ENCODE data around the gene CPNE5.
A peak's percentile ranks its signal among the peaks of the same experiment; 100 is the strongest.

CPNE5 gene

DNA sequence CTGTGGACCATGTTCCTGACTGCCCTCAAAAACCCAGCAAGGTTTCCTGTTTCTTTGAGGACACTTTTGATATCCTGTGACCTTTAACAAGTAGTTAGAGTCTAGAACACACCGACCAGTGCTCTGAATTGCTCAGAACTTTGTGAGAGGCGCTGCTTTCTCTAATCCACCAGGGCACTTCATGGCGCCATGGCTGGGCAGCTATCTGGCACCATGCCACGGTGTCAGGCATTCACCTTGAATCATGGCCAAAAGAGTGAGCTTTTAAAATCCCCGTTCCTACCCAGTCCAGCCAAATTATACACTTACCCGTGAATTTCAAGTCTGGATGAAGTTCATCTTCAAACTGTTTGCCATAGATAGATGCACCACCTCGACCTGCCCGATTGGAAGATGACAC is 17.0 kb upstream of the CPNE5 start:
- no peak for DNase-seq

DNA sequence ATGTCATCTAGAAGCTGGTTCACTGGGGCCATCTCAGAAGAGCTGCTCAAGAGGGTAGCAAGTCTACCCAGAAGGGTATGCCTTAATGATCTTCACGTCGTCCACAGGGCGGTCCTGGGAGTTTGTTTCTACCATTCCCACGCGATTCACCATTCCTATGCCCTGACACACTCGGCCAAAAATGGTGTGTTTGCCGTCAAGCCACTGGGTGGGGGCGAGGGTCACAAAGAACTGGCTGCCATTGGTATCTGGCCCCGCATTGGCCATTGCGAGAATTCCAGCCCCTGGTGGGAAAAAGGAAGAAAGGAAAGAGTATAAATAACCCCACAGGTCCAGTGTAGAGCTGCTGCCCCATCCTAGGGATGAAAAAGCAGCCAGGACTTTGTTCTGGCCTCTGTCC is 16.5 kb upstream of the CPNE5 start:
- DNase-seq: no peak

DNA sequence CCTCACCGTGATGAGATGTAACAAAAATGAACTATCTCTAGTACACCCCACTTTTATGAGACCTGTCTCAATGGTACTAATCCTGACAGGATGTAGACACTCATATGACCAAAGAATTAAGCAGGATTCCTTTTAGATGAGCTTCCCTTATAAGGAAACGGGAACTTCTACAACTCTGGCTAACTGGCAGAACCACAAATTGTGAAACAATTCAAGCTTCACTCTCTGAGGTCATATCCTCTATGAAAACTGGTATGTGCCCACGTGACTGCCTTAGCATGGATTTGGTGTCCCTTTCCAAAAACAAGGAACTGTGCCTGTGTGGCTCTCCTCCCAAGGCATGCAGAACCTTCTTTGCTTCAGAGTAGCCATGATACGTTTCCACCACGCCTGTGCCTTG is 14.1 kb upstream of the CPNE5 start:
- DNase-seq: peak; percentile 100

DNA sequence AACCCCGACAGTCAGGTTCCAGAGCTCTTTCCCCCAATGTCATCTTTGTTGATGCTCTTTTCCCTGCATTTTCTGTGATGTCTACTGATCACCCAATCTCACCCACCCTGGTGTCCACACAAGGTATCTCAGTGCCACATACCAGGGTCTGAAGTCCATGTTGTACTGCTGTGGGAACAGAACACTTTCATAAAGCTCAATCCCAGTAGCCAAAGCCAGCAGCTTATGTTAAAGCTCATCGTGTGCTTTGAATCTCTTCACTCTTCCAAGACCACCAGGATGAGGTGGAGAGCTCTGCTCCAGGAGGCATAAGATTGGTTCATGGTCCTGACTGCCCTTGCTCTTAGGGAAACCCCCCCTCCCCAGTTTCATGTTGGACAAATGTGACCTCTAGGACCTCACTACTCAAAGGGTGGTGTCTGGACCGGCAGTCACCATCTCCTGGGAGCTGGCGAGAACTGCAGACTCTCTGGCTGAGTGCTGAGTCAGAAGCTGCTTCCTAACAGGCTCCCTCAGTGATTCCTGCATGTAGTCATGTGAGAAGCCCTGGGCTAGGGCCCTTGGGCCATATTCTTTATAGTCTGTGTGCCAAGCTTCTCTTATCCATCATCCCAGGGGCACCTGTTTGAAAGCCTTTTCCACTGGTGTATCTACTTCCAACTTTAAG is 13.4 kb upstream of the CPNE5 start:
- DNase-seq: peak; percentile 26

DNA sequence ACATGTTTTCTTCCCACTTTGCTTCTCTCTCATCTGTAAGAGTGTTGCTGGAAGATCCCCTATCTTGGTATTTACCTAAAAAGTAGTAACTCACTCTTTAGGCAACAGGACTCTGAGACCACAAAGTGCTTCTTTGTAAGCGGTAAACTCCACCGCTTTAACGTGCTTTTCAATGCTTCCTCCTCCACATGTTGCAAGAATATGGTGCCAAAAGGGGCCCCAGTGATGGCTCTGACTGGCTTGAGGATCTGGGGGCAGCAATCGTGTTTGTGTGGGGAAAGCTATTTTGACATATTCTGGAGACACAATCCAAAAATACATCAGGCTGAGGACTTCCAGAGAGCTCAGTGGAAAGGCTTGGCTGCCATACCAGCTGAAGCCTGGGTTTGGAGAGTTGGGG is 12.4 kb upstream of the CPNE5 start:
- DNase-seq: peak; percentile 80

DNA sequence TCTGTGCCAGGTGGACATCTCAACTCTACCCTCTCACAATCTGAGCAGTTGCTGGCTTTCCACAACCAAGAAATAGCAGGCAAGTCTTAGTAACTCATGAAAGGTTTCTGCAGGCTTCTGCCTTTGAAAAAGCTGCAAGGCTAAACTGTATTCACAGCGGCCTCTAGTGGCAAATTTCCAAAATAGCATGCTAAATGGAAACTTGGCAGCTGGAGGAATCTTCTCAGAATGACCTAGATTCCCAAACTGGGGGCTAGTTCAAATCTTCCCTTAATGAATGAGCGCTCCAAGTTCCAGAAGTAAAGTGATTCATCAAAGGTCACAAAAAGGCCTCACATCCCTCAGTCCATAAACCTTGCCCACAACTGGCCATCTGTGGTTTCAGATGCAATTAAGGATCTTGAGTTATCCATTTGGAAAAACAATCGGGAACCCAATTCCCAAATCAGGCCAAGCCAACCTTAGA is 11.9 kb upstream of the CPNE5 start:
- peak; percentile 65 for DNase-seq

DNA sequence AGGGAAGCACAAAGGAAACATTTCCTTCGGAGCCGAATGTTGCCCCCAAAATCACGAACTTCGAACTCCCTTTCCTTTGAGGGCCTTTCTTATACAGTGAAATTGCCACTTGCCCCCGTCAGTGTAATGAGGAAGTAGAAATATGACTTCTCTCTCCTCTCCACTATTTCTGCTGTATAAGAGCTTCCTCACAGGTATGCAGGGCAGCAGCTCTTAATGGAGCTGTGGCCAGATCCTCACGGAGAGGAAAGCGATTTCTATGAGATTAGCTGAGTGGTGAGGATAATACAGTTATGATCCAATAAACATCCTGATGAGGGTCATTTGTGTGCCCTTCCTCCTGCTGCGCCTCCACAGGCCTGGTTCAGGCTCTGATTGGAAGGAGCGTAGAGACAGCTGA is 10.8 kb upstream of the CPNE5 start:
- no peak for DNase-seq

DNA sequence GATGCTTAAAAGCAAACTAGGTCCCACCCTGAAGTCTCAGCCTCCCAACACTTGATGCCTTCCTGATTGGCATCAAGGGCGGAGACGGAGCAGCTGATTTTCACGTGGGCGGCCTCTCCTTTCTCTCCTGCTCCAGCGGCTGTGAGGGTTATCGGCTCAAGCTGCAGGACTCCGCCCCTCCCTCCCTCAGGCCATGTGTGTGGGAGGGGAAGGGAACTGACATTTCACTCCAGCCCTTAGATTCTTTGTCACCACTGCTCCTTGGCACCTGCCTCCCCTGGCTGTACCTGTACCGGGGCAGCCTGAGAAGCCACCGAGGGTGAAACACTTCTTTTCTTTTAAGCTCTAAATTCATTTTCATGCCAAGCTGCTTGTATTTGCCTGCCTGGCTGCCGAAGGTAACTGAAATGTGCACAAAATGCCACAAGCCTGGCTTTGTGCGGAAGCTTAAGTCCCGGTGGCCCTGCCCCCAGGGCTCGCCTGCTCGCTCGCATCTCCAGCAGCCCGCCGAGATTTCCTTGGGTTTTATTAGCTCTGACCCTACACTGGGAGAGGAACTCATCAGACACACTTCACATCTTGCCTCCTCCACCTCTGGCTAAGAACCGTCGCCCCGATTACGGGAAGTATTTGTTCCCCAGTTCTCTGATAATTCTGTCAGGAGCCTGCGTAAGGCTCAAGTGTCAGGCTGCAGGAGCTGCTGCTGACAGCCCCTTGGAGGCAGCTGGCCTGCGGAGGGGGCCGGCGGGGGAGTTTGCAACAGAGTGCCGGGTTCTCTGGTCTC is 9.6 kb upstream of the CPNE5 start:
- DNase-seq: no peak

DNA sequence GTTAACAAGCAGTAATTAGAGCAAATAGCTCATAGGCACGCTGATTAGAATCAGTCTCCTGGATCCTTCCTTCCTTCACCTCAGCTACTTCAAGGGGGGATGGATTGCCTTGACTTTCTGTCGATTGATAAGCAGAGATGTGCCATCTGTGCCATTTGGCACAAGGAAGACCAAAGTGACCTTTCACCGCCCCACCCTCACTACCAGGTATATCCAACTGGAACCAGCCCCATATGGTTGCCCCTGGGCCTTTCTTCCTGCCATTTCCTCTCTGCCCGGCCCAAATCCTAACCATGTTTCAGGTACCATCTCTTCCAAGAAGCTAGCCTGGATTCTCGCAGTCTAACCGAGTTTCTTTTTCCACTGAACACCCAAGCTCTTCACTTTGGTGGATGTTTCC is 8.7 kb upstream of the CPNE5 start:
- DNase-seq: no peak

DNA sequence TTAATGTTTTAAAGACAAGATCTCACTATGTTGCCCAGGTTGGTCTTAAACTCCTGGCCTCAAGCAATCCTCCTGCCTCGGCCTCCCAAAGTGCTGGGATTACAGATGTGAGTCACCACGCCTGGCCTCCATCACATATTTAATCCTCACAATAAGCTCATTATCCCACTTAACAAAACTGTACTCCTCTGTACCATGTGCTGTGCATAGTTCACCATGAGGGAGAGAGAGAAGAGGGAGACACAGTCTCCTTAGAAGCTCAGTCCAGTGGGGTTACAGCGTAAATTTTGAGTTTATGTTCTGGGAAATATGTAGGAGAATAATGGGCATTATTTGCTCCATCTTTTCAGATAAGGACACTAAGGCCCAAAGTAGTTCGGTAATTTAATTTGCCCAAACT is 7.9 kb upstream of the CPNE5 start:
- DNase-seq: no peak

DNA sequence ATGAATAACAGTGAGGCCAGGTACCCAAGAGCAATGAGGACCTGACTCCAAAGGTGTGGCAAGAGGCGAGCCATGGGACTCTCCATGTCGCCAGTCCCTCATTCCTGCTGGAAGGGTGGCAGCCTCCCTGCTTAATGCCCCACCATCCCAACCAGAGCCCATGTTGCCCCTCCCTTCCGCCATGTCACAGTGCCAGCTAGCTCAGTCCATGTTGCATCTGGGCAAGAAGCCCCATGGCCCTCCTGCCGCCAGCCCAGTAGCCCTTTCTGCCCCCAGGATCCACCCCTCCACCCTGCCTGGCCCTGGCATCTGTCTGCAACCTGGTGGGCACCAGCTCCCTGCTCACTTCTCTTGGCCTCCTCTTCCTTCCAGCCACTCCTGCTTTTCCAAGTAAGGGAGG is 6.0 kb upstream of the CPNE5 start:
- no peak for DNase-seq

DNA sequence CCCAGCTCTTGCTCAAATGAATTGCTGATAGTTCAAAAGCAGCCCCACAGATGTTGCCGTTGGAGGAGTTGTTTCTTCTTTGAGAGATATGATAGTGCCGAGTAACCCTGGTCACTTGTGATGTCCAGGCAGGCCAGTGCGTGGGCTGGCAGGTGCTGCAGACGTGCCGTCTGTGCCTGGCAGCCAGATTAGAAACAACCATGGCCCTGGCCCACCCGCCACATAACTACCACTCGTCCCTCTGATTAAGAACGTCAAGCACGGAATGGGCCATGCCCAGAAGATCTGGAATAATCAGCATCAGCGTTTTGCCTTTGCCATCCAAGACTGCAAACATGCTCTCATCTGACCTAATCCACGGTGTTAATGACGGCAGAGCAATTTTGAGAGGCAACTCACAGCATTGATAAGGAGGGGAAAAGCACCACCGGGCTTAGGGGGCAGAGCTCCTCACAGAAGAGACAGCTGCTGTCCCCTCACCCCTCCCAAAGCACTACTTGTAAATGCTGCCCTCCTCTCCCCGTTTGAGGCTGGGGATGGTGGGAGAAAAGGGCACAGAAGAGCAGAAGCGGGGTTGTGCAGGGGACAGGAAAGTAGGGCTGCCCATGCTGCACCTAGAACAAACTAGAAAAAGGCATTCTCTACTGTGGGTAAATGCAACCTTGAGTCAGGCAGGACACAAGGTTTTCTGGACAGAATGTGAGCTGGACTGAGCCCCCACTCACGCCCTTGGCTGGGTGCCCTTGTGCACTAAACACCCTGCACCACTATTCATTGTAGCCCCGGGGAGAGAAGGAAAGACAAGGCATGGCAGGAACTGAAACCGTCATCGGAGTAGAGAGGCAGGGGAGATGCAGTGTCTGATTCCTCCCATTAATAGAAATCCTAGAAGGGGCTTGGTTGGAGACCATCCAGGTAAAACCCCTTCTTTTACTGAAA is 5.3 kb upstream of the CPNE5 start:
- DNase-seq: peak; percentile 32

DNA sequence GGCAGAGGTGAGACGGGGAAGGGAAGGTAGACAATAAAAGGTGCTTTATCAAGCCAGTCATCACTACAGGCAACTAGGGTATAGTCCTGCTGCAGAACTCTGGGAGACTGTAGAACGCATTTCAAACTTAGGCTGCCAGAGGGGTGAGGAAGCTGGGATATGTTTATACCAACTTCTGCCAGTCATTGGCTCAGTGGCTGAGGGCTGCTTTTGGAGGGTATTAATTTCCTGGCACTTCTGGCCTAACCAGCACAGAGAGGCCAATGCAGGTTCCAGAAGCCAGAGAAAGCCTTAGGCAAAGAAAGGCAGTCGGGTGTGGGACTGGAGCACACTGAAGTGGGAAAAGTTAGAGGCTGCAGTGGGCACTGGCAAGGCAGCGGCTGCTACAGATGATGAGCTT is 3.9 kb upstream of the CPNE5 start:
- no peak for DNase-seq

DNA sequence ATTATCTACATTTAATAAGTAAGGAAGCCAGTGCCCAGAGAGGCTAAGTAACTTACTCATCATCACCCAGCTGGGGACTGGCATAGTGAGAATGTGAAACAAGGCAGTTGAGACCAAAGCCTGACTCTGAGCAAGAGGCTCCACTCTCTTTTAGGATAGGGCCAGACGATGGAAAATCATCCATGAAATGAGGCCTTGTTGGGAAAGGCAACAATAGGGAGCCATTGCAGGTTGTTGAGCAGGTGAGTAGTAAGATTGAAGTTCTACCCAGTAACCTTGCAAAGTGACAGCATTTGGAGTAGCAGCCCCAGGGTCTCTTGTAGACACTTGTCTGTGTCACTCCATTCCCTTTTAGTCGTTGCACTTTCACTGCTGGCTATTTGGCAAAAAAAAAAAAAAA is 2.5 kb upstream of the CPNE5 start:
- peak; percentile 24 for DNase-seq

DNA sequence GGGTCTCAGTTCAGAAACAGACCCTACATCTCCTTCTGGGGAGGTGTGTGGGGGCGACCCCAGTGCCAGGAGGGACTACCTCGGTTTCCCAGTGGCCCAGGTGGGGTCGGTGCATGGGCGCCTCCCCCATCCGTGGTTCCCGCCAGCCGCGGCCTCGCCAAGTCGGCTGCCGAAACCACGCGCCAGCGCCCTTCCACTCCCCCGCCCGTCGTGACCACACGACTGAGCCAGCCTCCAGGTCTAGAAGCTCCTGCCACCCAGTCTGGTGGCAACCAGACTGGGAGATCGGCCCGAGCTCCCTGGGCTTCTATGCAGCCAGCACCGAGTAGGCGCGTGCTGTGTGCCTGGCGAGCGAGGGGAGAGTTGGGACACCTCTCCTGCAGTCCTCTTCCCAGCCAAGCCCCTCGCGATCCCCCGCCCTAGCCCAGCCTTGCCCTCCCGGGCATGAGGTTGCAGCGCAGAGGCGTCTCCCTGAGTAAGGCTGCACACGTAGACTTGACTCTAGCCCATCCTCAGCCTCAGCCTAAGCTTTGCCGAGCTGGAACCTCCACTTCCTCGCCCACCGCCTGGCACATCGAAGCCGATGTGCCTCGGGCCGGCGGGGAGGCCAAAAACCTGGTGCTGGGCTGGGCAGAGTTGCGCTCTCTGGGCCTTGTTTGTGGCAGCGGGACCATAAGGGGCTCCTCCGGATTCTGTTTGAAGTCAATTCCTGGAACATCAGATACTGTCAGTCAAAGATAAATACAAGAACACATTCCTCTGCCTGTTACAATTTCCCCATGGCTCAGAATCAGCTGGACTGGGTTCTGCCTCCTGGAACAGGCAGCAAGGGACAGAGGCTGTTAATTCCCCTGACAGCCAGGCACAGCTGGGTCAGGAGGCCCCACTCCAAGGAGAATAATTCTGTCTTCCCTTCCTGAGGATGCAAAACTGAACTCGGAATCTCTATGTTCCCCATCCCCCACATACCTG is 1.5 kb upstream of the CPNE5 start:
- DNase-seq: peak; percentile 36

DNA sequence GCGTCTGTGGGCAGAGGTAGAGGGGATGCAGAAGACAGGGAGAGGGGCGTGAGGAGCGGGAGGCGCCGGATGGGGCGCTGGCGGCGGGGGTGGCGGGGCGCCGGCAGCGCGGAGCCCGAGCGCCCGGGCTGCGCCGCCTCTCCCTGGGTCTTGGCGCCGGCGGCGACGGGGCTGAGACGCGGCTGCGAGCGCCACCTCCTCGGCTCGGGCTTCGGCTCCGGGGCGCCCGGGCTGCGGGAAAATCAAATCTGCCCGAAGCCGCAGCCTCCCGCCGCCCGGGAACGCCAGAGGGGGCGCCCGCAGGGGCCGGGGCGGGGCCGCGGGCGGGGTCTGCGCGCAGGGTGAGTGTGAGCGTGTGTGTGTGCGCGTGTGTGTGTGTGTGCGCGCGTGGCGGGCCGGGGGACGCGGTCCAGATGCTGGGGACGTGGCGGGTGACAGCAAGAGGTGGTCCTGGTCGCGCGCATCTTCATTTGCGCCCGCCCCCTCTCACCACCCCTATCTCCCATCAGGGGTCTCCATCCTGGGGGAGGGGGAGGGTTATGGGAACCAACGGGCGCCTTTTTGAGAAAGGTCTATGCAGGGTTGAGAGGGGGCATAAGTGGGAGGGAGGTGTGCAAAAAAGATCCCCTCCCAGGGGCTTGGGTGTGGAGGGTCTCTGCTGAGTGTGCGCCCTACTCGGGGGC is 646 bp upstream of the CPNE5 start:
- no peak for DNase-seq

DNA sequence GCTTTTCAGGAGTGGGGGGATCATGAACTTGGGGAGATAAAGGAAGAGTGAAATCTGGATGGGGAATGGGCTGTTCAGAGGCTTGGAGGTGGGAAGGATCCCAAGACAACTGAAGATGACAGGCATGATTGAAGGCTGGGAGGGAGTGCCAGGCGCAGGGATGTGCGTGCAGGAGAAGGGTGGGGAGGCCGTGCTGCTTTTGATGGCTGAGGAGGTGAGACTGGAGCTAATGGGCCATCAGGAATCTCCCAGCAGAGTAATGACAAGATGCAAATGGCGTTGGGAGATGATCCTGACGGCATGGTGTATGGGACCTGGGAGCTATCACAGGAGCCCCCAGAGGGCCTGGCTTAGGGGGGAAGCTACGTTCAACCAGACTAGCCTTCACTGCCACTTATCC is 1.6 kb downstream of the CPNE5 start:
- no peak for DNase-seq

DNA sequence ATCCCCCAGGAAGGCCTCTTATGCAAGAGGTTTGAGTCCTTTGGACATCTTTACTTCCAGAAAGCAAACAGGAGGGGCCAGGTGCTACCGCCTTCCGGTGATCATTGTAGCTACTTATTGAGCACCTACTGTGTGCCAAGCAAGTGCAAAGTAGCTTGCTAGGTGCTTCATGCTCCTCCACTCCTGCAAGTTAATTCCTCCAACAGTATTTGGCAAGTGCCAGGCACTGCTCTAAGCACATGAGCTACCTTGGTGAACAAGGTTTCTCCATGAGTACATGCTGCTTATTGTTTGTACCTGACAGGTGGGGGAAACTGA is 2.3 kb downstream of the CPNE5 start:
- DNase-seq: no peak

DNA sequence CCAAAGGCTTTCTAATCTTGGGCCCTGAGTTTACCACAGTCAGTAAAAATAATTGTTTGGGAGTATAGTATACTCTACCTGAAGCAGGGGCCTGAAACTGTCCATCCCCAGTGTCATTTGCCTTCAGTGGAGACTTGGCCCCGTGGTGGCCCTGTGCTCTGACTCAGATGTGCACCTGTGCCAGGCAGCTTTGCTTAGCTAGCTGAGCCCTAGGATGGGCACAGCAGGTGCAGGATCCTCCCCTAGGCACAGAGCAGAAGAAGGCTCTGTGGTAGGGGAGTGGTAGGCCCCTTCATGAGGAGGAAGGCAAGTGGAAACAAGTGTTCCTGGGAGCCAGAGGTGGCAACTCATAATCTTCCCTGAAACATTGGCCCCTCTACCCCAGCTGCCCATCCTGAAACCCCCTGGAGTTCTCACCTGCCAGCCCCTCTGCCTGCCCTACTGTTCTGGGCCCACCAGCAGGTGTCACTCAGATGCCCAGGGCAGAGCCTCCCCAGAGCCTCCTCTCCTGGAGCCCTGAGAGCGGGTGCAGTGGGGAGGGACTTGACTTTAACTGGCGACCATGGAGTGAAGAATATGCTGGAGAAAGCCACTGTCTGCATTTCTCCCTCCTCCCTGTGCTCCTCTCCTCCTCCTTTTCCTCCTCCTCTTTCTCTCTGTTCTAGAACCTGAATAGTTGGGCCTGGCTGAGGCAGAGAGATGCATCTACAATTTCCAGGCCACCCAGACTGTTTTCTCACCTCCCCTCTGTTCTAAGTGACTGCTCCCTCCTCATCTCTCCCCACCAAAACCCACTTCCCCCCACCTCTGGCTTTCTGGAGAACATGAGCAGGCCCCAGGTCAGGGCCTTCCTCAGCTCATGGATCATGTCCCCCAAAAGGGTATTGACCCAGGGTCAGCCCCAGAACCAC is 2.9 kb downstream of the CPNE5 start:
- no peak for DNase-seq

DNA sequence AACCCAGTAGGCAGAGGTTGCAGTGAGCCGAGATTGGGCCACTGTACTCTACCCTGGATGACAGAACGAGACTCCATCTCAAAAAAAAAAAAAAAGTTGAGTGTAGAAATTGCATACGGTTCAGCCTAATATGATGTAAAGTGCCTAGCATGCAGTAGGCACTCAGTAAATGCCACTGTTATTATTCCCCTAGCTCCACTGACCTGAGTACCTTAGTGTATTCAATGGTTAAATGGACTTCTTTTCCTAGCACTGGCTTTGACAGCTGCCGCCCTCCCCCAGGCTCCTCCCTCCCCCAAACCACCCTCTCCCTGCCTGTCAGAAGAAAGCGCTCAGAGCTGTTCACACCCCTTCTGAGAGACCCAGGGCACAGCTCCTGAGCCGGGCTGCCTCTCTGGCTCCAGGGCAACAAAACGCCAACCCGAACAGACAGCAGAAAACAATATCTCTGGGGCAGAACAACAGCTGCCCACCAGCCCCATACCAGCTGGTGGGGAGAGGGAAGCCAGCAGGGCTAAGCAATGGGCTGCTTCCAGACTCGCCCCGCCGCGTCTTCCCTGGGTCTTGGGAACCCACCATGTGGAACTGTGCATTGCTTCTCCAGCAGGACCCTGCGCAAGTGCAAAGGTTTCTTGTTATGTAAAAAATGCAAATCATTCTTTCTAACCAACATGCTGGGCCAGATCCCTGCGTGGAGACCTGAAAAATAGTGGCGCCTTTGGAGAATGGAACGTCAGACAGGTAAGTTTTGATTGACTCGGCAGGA is 4.5 kb downstream of the CPNE5 start:
- DNase-seq: no peak
